GM23338 (cell line): ENCODE results near the gene MOCOS. TPM values are rescaled to one million over a fixed set of nuclear protein-coding genes. Genes with fewer than 3 reads are reported as not detected.

Experiments
- ATAC-seq: fragments of 200-7000 bp; cut with Tn5 transposase; 3 replicates; pipeline ENCODE4 v1.9.1; 2020
- DNase-seq: peaks from one replicate; pipeline ENCODE4 v3.0.0-alpha.2; 2015; ENCODE audit warnings: low spot score
- H2AFZ ChIP-seq: fragments of 200-600 bp; sonication (generic); 2 replicates; pipeline ENCODE4 v1.8.0; 2016; ENCODE audit warnings: antibody characterized with exemption, mild to moderate bottlenecking, moderate library complexity
- H3F3A ChIP-seq: fragments of 200-600 bp; sonication (generic); replicated peaks from 2 replicates; pipeline ENCODE4 v1.8.0; 2017; ENCODE audit warnings: antibody characterized with exemption, mixed run types, low read depth
- H3K27ac ChIP-seq: fragments of 200-600 bp; sonication (generic); 2 replicates; pipeline ENCODE4 v1.6.1; 2016; ENCODE audit warnings: low read depth
- H3K27me3 ChIP-seq: fragments of 200-600 bp; sonication (generic); 2 replicates; pipeline ENCODE4 v1.8.0; 2016; ENCODE audit warnings: mild to moderate bottlenecking, mixed run types, moderate library complexity; ENCODE audit not compliant: insufficient read depth
- H3K36me3 ChIP-seq: fragments of 200-600 bp; sonication (generic); 2 replicates; pipeline ENCODE4 v1.8.0; 2016; ENCODE audit warnings: mild to moderate bottlenecking; ENCODE audit not compliant: insufficient read depth
- H3K4me1 ChIP-seq: fragments of 200-600 bp; sonication (generic); 2 replicates; pipeline ENCODE4 v1.8.0; 2016; ENCODE audit warnings: mild to moderate bottlenecking, moderate library complexity; ENCODE audit not compliant: insufficient read depth
- H3K4me2 ChIP-seq: fragments of 200-600 bp; sonication (generic); 2 replicates; pipeline ENCODE4 v1.7.1; 2017; ENCODE audit warnings: mixed run types
- H3K4me3 ChIP-seq: fragments of 200-600 bp; sonication (generic); 2 replicates; pipeline ENCODE4 v1.6.1; 2016; ENCODE audit warnings: mixed run types
- H3K79me2 ChIP-seq: fragments of 200-600 bp; sonication (generic); replicated peaks from 2 replicates; pipeline ENCODE4 v1.8.0; 2017; ENCODE audit warnings: mild to moderate bottlenecking; ENCODE audit not compliant: insufficient read depth
- H3K9me2 ChIP-seq: fragments of 200-600 bp; sonication (generic); 2 replicates; pipeline ENCODE4 v1.8.0; 2017; ENCODE audit not compliant: insufficient read depth
- H4K20me1 ChIP-seq: fragments of 200-600 bp; sonication (generic); replicated peaks from 2 replicates; pipeline ENCODE4 v1.8.0; 2017; ENCODE audit warnings: mild to moderate bottlenecking; ENCODE audit not compliant: insufficient read depth
- H3K27ac Mint-ChIP-seq: 2 replicates; pipeline ENCODE4 v1.8.0; 2020; ENCODE audit warnings: inconsistent platforms, mild to moderate bottlenecking, moderate library complexity, mixed read lengths
- H3K27me3 Mint-ChIP-seq: 3 replicates; pipeline ENCODE4 v1.8.0; 2022; ENCODE audit warnings: low read depth, mild to moderate bottlenecking, moderate library complexity, mixed read lengths, inconsistent platforms; ENCODE audit not compliant: insufficient read depth, poor library complexity
- H3K36me3 Mint-ChIP-seq: 3 replicates; pipeline ENCODE4 v1.8.0; 2021; ENCODE audit warnings: low read depth, mild to moderate bottlenecking, inconsistent platforms, moderate library complexity, mixed read lengths
- H3K4me1 Mint-ChIP-seq: 3 replicates; pipeline ENCODE4 v1.8.0; 2020; ENCODE audit warnings: mild to moderate bottlenecking, inconsistent platforms, mixed read lengths
- H3K4me3 Mint-ChIP-seq: 3 replicates; pipeline ENCODE4 v1.8.0; 2021; ENCODE audit warnings: moderate library complexity, mild to moderate bottlenecking, inconsistent platforms, mixed read lengths
- H3K9me3 Mint-ChIP-seq: 3 replicates; pipeline ENCODE4 v1.8.0; 2020; ENCODE audit warnings: moderate library complexity, mild to moderate bottlenecking, inconsistent platforms, mixed read lengths
- EZH2phosphoT487 ChIP-seq: fragments of 200-600 bp; sonication (generic); IDR thresholded peaks from one replicate; pipeline ENCODE4 v1.8.1; 2018; ENCODE audit warnings: antibody characterized with exemption; ENCODE audit not compliant: unreplicated experiment
- JUNB ChIP-seq: IDR thresholded peaks from one replicate; pipeline ENCODE4 v1.6.1; 2016; ENCODE audit warnings: antibody characterized with exemption; ENCODE audit not compliant: unreplicated experiment
- NANOG ChIP-seq: IDR thresholded peaks from 2 replicates; pipeline ENCODE4 v1.6.1; 2016; ENCODE audit warnings: antibody characterized with exemption, borderline replicate concordance
- POLR2AphosphoS5 ChIP-seq: IDR thresholded peaks from 2 replicates; pipeline ENCODE4 v1.6.1; 2016; ENCODE audit warnings: antibody characterized with exemption, low read depth
- STAT1 ChIP-seq: IDR thresholded peaks from one replicate; pipeline ENCODE4 v1.6.1; 2016; ENCODE audit warnings: antibody characterized with exemption; ENCODE audit not compliant: unreplicated experiment
- ZNF114 ChIP-seq: fragments of 250-450 bp; sonication (Bioruptor Pico); IDR thresholded peaks from 2 replicates; pipeline ENCODE4 v1.5.0; 2020; ENCODE audit warnings: mild to moderate bottlenecking, moderate library complexity
- ZNF331 ChIP-seq: fragments of 250-450 bp; sonication (Bioruptor Pico); IDR thresholded peaks from 2 replicates; pipeline ENCODE4 v1.5.0; 2020; ENCODE audit warnings: low read depth, mild to moderate bottlenecking, moderate library complexity
- polyA plus RNA-seq: library from polyadenylated mRNA; unstranded; fragments of >200 nt; fragmentation: Nextera tagmentation; extraction: Ambion mirVana; gene quantifications from 2 replicates; pipeline ENCODE4 v1.2.1, GENCODE V29; 2016
- total RNA-seq: library from RNA; depleted of rRNA; stranded (reverse); fragments of >200 nt; shearing (Covaris generic); gene quantifications from 2 replicates; pipeline ENCODE4 v1.2.3, GENCODE V29; 2014
- TF ChIP-seq, protein P1 (sequence below): IDR thresholded peaks from one replicate; pipeline ENCODE4 v1.6.1; 2018; ENCODE audit warnings: antibody characterized with exemption; ENCODE audit not compliant: unreplicated experiment
- TF ChIP-seq, protein P2 (sequence below): IDR thresholded peaks from 2 replicates; pipeline ENCODE4 v1.6.1; 2016; ENCODE audit warnings: antibody characterized with exemption

Gene MOCOS
- total and polyA plus RNA-seq, 2 experiments from 2014 or later, result 3.9 to 7.2 TPM

DNA sequence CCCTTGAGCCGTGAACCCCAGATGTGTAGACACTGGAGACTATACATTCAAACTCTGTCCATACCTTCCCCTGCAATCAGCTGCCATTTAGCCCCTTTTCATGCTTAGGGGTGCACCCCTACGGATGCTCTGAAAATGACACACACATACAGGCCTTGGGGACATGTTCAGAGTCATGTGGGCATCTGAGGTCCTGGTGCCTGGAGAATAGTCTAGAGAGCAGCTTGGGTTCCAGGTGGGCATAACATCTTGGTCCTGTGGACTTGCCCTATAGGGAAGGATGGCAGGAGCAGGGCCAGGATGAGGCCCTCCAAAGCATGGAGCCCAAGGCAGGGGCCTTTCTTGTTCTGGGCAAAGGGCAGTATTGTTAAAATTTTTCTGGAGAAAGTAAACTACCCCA, 100.4 kb downstream of the MOCOS start (continued):
- TF ChIP-seq, protein P1, sequence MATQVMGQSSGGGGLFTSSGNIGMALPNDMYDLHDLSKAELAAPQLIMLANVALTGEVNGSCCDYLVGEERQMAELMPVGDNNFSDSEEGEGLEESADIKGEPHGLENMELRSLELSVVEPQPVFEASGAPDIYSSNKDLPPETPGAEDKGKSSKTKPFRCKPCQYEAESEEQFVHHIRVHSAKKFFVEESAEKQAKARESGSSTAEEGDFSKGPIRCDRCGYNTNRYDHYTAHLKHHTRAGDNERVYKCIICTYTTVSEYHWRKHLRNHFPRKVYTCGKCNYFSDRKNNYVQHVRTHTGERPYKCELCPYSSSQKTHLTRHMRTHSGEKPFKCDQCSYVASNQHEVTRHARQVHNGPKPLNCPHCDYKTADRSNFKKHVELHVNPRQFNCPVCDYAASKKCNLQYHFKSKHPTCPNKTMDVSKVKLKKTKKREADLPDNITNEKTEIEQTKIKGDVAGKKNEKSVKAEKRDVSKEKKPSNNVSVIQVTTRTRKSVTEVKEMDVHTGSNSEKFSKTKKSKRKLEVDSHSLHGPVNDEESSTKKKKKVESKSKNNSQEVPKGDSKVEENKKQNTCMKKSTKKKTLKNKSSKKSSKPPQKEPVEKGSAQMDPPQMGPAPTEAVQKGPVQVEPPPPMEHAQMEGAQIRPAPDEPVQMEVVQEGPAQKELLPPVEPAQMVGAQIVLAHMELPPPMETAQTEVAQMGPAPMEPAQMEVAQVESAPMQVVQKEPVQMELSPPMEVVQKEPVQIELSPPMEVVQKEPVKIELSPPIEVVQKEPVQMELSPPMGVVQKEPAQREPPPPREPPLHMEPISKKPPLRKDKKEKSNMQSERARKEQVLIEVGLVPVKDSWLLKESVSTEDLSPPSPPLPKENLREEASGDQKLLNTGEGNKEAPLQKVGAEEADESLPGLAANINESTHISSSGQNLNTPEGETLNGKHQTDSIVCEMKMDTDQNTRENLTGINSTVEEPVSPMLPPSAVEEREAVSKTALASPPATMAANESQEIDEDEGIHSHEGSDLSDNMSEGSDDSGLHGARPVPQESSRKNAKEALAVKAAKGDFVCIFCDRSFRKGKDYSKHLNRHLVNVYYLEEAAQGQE, result no peak
- TF ChIP-seq JUNB (no peak), ZNF331 (no peak), STAT1 (no peak), NANOG (no peak), ZNF114 (CRISPR knock-in tag) (no peak)
- TF ChIP-seq, protein P2, sequence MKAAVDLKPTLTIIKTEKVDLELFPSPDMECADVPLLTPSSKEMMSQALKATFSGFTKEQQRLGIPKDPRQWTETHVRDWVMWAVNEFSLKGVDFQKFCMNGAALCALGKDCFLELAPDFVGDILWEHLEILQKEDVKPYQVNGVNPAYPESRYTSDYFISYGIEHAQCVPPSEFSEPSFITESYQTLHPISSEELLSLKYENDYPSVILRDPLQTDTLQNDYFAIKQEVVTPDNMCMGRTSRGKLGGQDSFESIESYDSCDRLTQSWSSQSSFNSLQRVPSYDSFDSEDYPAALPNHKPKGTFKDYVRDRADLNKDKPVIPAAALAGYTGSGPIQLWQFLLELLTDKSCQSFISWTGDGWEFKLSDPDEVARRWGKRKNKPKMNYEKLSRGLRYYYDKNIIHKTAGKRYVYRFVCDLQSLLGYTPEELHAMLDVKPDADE, result no peak

DNA sequence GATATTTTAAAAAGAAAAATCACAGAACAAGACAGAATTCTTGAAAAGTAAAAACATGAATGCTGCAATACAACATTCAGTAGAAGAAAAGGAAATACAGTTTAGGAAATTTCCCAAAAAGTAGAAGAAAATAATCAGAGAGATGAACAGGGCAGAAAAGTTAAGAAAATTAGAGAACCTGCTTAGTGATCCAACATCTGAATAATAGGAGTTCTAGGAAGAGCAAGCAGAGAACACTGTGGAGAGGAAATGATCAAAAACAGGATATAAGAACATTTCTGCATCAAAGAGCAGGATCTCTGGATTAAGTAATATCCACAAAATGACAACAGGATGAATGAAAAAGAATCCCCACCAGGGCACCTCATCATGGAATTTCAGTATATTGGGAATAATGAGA, 101.4 kb downstream of the MOCOS start:
- DNase-seq (no peak), ATAC-seq (no peak)
- Mint-ChIP-seq H3K27me3 (no peaks in the 10 kb centered on the region), H3K4me3 (no peak overlapping the region), H3K9me3 (peaks cover 10% of the 10 kb centered on the region), H3K36me3 (no peaks in the 10 kb centered on the region; the same call in 2 of the 3 replicates), H3K27ac (no peak overlapping the region), H3K4me1 (peaks cover 2% of the 10 kb centered on the region; the same call in 2 of the 3 replicates)
- Histone ChIP-seq H3K27me3 (peaks cover 23% of the 10 kb centered on the region), H3K79me2 (no peaks in the 10 kb centered on the region), H4K20me1 (no peaks in the 10 kb centered on the region), H3K4me3 (no peak overlapping the region), H2AFZ (no peak overlapping the region), H3K9me2 (no peaks in the 10 kb centered on the region), H3K27ac (no peak overlapping the region), H3K36me3 (no peaks in the 10 kb centered on the region), H3K4me2 (no peak overlapping the region), H3K4me1 (no peaks in the 10 kb centered on the region), H3F3A (no peaks in the 10 kb centered on the region)
- TF ChIP-seq POLR2AphosphoS5 (no peak), EZH2phosphoT487 (no peak), JUNB (no peak)

DNA sequence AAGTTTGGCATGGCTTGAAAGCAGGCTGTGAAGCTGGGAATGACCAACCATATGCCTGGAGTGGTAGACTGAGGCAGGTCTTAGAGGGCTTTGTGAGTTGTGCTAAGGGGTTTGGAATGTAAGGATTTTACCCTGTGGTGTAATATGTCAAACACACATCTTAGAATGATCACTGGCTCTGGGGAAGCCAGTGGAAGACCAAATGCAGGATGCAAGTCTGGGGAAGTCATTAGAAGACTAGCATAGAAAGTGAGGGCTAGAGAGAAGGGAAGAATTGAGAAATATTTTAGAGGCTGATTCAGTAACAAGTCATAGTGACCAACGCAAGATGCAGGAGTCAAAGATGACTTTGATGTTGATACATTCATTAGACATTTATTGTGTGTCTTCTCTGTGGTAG, 106.7 kb downstream of the MOCOS start:
- Histone ChIP-seq H3K27me3 (peaks cover 64% of the 10 kb centered on the region), H3K9me2 (no peaks in the 10 kb centered on the region), H2AFZ (no peak overlapping the region), H3K4me3 (no peak overlapping the region), H3K4me2 (no peak overlapping the region), H4K20me1 (peaks cover 4% of the 10 kb centered on the region), H3K79me2 (no peaks in the 10 kb centered on the region), H3F3A (no peaks in the 10 kb centered on the region; the same call in 1 of the 2 replicates), H3K36me3 (no peaks in the 10 kb centered on the region), H3K4me1 (peaks cover 9% of the 10 kb centered on the region), H3K27ac (no peak overlapping the region)
- Mint-ChIP-seq H3K4me1 (peaks cover 4% of the 10 kb centered on the region), H3K4me3 (no peak overlapping the region), H3K36me3 (no peaks in the 10 kb centered on the region), H3K9me3 (peaks cover 3% of the 10 kb centered on the region; the same call in 1 of the 3 replicates), H3K27ac (no peak overlapping the region), H3K27me3 (peaks cover 3% of the 10 kb centered on the region)
- TF ChIP-seq, protein P2, result no peak
- TF ChIP-seq POLR2AphosphoS5, result no peak
- no peak for DNase-seq
- no peak for ATAC-seq
